ENCODE data around the gene TCF12.

GRCh38 chr15:57146506-57147201, 228.2 kb downstream of the TCF12 start:
- TF ChIP-seq TCF12 (IDR thresholded peaks at IDR 0.05; ENCODE audit: low read depth, low read length), result no peak
- no peak for TF ChIP-seq TAF1 (IDR thresholded peaks at IDR 0.05; ENCODE audit: low read depth, low read length)
- TF ChIP-seq ATF2 (IDR thresholded peaks at IDR 0.05; ENCODE audit: low read length), result no peak
- no peak for TF ChIP-seq CBX5 (IDR thresholded peaks at IDR 0.05; ENCODE audit: low read depth, low read length)
- no peak for TF ChIP-seq RFX5 (IDR thresholded peaks at IDR 0.05; ENCODE audit: borderline replicate concordance, low read depth, low read length)
- TF ChIP-seq CTCF (IDR thresholded peaks at IDR 0.05; ENCODE audit: control extremely low read depth in 1 of 3, insufficient read depth in 1 of 3, low read depth in 1 of 3, low read length in 3 of 3), result peak in 2 of 3 experiments; percentile 47 to 51; a peak in 2 of 4 replicates
- no peak for TF ChIP-seq YY1 (IDR thresholded peaks at IDR 0.05; ENCODE audit: low read depth, low read length)
- TF ChIP-seq, protein P1, sequence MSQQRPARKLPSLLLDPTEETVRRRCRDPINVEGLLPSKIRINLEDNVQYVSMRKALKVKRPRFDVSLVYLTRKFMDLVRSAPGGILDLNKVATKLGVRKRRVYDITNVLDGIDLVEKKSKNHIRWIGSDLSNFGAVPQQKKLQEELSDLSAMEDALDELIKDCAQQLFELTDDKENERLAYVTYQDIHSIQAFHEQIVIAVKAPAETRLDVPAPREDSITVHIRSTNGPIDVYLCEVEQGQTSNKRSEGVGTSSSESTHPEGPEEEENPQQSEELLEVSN (IDR thresholded peaks at IDR 0.05), result no peak
- TF ChIP-seq POLR2AphosphoS5 (IDR thresholded peaks at IDR 0.05; ENCODE audit: low read depth, low read length), result no peak
- no peak for TF ChIP-seq SP1 (IDR thresholded peaks at IDR 0.05; ENCODE audit: low read depth, low read length)
- no peak for TF ChIP-seq EP300 (IDR thresholded peaks at IDR 0.05; ENCODE audit: borderline replicate concordance in 1 of 2, low read depth in 2 of 2, low read length in 2 of 2)
- TF ChIP-seq KDM1A (IDR thresholded peaks at IDR 0.05; ENCODE audit: borderline replicate concordance, low read length), result no peak
- TF ChIP-seq, protein P2, sequence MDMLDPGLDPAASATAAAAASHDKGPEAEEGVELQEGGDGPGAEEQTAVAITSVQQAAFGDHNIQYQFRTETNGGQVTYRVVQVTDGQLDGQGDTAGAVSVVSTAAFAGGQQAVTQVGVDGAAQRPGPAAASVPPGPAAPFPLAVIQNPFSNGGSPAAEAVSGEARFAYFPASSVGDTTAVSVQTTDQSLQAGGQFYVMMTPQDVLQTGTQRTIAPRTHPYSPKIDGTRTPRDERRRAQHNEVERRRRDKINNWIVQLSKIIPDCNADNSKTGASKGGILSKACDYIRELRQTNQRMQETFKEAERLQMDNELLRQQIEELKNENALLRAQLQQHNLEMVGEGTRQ (IDR thresholded peaks at IDR 0.05; ENCODE audit: low read length), result no peak
- TF ChIP-seq TBP (IDR thresholded peaks at IDR 0.05; ENCODE audit: low read depth, low read length), result no peak
